Mucosa of stomach (tissue), 1 donor: ENCODE measurements around the gene ZMAT5.

Experiments
- H3K27me3 ChIP-seq: one replicate; pipeline ENCODE4 v1.7.0; 2013; ENCODE audit warnings: mild to moderate bottlenecking, low read length; ENCODE audit not compliant: control insufficient read depth, insufficient read depth
- H3K36me3 ChIP-seq: one replicate; pipeline ENCODE4 v1.7.0; 2013; ENCODE audit warnings: low read length; ENCODE audit not compliant: control insufficient read depth, insufficient read depth
- H3K4me1 ChIP-seq: one replicate; pipeline ENCODE4 v1.7.0; 2013; ENCODE audit warnings: mild to moderate bottlenecking, low read length; ENCODE audit not compliant: control insufficient read depth, insufficient read depth
- H3K4me3 ChIP-seq: one replicate; pipeline ENCODE4 v1.7.0; 2013; ENCODE audit warnings: low read length
- H3K9ac ChIP-seq: one replicate; pipeline ENCODE4 v1.7.0; 2013; ENCODE audit warnings: mild to moderate bottlenecking, low read length, moderate library complexity
- H3K9me3 ChIP-seq: one replicate; pipeline ENCODE4 v1.7.0; 2013; ENCODE audit warnings: mild to moderate bottlenecking, low read length, moderate library complexity; ENCODE audit not compliant: control insufficient read depth
- donor health status: Pancreatic carcinoma.

Gene ZMAT5

GRCh38 chr22:29697853-29698598 is 68.8 kb downstream of the ZMAT5 start:
- H3K9ac ChIP-seq = no peak overlapping the region
- no peaks in the 10 kb centered on the region for H3K9me3 ChIP-seq
- H3K4me3 ChIP-seq = no peak overlapping the region
- no peaks in the 10 kb centered on the region for H3K36me3 ChIP-seq
- H3K4me1 ChIP-seq = peaks cover 23% of the 10 kb centered on the region
- peaks cover 15% of the 10 kb centered on the region for H3K27me3 ChIP-seq

- H3K4me1 ChIP-seq = no peaks in the 10 kb centered on the region
- H3K36me3 ChIP-seq = no peaks in the 10 kb centered on the region
- H3K27me3 ChIP-seq = peaks cover 1% of the 10 kb centered on the region
- H3K9ac ChIP-seq = no peak overlapping the region
- no peaks in the 10 kb centered on the region for H3K9me3 ChIP-seq
- no peak overlapping the region for H3K4me3 ChIP-seq
Measured at GRCh38 chr22:29695129-29695926, 71.5 kb downstream of the ZMAT5 start.

- H3K27me3 ChIP-seq = no peaks in the 10 kb centered on the region
- H3K36me3 ChIP-seq = no peaks in the 10 kb centered on the region
- H3K4me3 ChIP-seq = no peak overlapping the region
- H3K9me3 ChIP-seq = no peaks in the 10 kb centered on the region
- H3K9ac ChIP-seq = no peak overlapping the region
- H3K4me1 ChIP-seq = no peaks in the 10 kb centered on the region
Measured at GRCh38 chr22:29693671-29694070, 73.1 kb downstream of the ZMAT5 start.

GRCh38 chr22:29693161-29693560 is 73.6 kb downstream of the ZMAT5 start:
- Histone ChIP-seq H3K9me3 (no peaks in the 10 kb centered on the region), H3K4me3 (no peak overlapping the region), H3K9ac (no peak overlapping the region), H3K4me1 (no peaks in the 10 kb centered on the region), H3K36me3 (no peaks in the 10 kb centered on the region), H3K27me3 (no peaks in the 10 kb centered on the region)

GRCh38 chr22:29692327-29692640 is 74.5 kb downstream of the ZMAT5 start:
- Histone ChIP-seq H3K4me3 (no peak overlapping the region), H3K9me3 (no peaks in the 10 kb centered on the region), H3K36me3 (no peaks in the 10 kb centered on the region), H3K9ac (no peak overlapping the region), H3K4me1 (no peaks in the 10 kb centered on the region), H3K27me3 (no peaks in the 10 kb centered on the region)

- Histone ChIP-seq H3K9me3 (no peaks in the 10 kb centered on the region), H3K9ac (no peak overlapping the region), H3K36me3 (no peaks in the 10 kb centered on the region), H3K4me1 (no peaks in the 10 kb centered on the region), H3K4me3 (no peak overlapping the region), H3K27me3 (no peaks in the 10 kb centered on the region)
Measured at GRCh38 chr22:29691636-29692326, 75.0 kb downstream of the ZMAT5 start.

GRCh38 chr22:29690476-29690875 is 76.3 kb downstream of the ZMAT5 start:
- Histone ChIP-seq H3K4me3 (no peak overlapping the region), H3K4me1 (no peaks in the 10 kb centered on the region), H3K27me3 (no peaks in the 10 kb centered on the region), H3K36me3 (no peaks in the 10 kb centered on the region), H3K9ac (no peak overlapping the region), H3K9me3 (no peaks in the 10 kb centered on the region)

- Histone ChIP-seq H3K9me3 (no peaks in the 10 kb centered on the region), H3K4me1 (no peaks in the 10 kb centered on the region), H3K27me3 (no peaks in the 10 kb centered on the region), H3K36me3 (no peaks in the 10 kb centered on the region), H3K9ac (no peak overlapping the region), H3K4me3 (no peak overlapping the region)
Measured at GRCh38 chr22:29689880-29690213, 77.0 kb downstream of the ZMAT5 start.

- Histone ChIP-seq H3K4me3 (no peak overlapping the region), H3K9ac (no peak overlapping the region), H3K36me3 (no peaks in the 10 kb centered on the region)
Measured at GRCh38 chr22:29689206-29689879, 77.5 kb downstream of the ZMAT5 start.

GRCh38 chr22:29684244-29684643 is 82.6 kb downstream of the ZMAT5 start:
- Histone ChIP-seq H3K9ac (no peak overlapping the region), H3K27me3 (no peaks in the 10 kb centered on the region), H3K4me1 (no peaks in the 10 kb centered on the region), H3K4me3 (no peak overlapping the region), H3K9me3 (no peaks in the 10 kb centered on the region), H3K36me3 (peaks cover 5% of the 10 kb centered on the region)

More at GRCh38 chr22:29689206-29689879, 77.5 kb downstream of the ZMAT5 start:
- no peaks in the 10 kb centered on the region for H3K9me3 ChIP-seq
- H3K4me1 ChIP-seq = no peaks in the 10 kb centered on the region
- H3K27me3 ChIP-seq = no peaks in the 10 kb centered on the region

GRCh38 chr22:29683536-29683935 is 83.3 kb downstream of the ZMAT5 start:
- peaks cover 5% of the 10 kb centered on the region for H3K36me3 ChIP-seq
- H3K9ac ChIP-seq = no peak overlapping the region
- H3K27me3 ChIP-seq = no peaks in the 10 kb centered on the region
- H3K9me3 ChIP-seq = no peaks in the 10 kb centered on the region
- H3K4me3 ChIP-seq = no peak overlapping the region
- H3K4me1 ChIP-seq = no peaks in the 10 kb centered on the region
